Stimulated activated CD4-positive, alpha-beta T cell treated with anti-CD3 and anti-CD28 coated beads, Interleukin-12 subunit alpha, Interleukin-12 subunit beta, amount 100 ng/mL, for 24 hours (primary cell): ENCODE data around the gene CRYL1.

Source experiments
- DNase-seq, 2 experiments: peaks; one replicate each; pipeline ENCODE4 v3.0.0-alpha.2; 2020; ENCODE audit warnings: low read depth in 2 of 2

Gene CRYL1

GRCh38 chr13:20373861-20374260 is 151.8 kb downstream of the CRYL1 start:
- no peak for DNase-seq

GRCh38 chr13:20371825-20372224 is 153.8 kb downstream of the CRYL1 start:
- DNase-seq, result no peak

GRCh38 chr13:20370815-20371421 is 154.7 kb downstream of the CRYL1 start:
- DNase-seq, result no peak

GRCh38 chr13:20369886-20370361 is 155.7 kb downstream of the CRYL1 start:
- DNase-seq, result no peak

GRCh38 chr13:20366056-20366455 is 159.6 kb downstream of the CRYL1 start:
- no peak for DNase-seq

- no peak for DNase-seq
These were observed 162.1 kb downstream of the CRYL1 start for GRCh38 chr13:20363603-20364002.

GRCh38 chr13:20363172-20363571 is 162.5 kb downstream of the CRYL1 start:
- DNase-seq, result no peak

GRCh38 chr13:20362484-20363041 is 163.1 kb downstream of the CRYL1 start:
- DNase-seq, result no peak

GRCh38 chr13:20360835-20361412 is 164.7 kb downstream of the CRYL1 start:
- no peak for DNase-seq

GRCh38 chr13:20360041-20360491 is 165.6 kb downstream of the CRYL1 start:
- no peak for DNase-seq

- DNase-seq, result no peak
These were observed 166.3 kb downstream of the CRYL1 start for GRCh38 chr13:20359335-20359734.

- DNase-seq, result no peak
These were observed 167.6 kb downstream of the CRYL1 start for GRCh38 chr13:20358022-20358421.

- no peak for DNase-seq
These were observed 169.2 kb downstream of the CRYL1 start for GRCh38 chr13:20356444-20356843.

- no peak for DNase-seq
These were observed 170.9 kb downstream of the CRYL1 start for GRCh38 chr13:20354722-20355121.

- DNase-seq, result no peak
These were observed 171.7 kb downstream of the CRYL1 start for GRCh38 chr13:20353973-20354372.
